ENCODE measurements around the gene STAT3.
"Not testable (repeated sequence)": the region's sequence is repeated elsewhere in the genome, so short reads cannot be mapped to it uniquely, and the experiment has no call there.

STAT3 gene

GRCh38 chr17:42388381-42389134 is at the start of gene STAT3:
TSS of gene STAT3 (minus strand) at chr17:42388442. CDS start at chr17:42348516, 39,926 bp downstream.
- peak; percentile 100 for DNase-seq (ENCODE audit: low read depth)

DNA sequence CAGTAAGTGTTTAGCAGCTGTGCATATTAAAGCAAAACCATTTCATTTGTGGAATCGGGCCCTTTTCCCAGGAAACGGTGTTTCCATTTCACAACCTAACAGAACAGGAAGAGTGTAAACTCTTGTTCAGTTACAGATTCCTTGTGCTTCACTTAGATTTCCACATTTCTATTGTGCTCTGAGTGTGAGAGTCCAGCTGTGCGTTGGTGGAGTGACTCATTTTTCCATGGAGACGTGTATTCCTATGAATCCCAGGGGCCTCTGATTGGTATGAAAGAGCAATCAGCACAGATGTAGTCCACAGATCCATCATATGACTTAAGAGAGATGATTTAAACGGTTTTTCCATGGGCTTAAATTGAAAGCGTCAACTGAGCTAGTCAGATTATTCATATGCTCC is 48.1 kb upstream of the STAT3 start:
- DNase-seq (ENCODE audit: low read depth), result no peak

DNA sequence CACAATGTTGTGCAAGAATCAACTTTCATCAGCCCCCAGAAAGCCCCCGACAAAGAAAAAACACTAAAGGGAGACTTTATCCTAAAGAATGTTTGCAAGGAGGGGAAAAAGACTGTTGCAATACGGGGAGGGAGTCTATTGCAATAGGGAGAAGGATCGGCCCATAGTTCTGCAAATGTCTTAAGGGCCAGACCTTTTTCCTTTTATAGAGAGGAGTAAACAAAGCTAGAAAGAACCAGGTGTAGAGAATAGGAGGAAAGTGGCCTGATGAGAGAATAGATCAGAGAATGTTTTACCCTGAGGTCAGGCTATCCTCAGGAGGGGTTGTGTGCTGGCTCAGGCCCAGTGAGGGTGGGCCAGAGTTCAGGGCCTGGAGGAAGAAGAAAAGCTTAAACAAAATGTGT is 43.5 kb upstream of the STAT3 start:
- DNase-seq (ENCODE audit: low read depth), result no peak

GRCh38 chr17:42429726-42430447 is 41.6 kb upstream of the STAT3 start:
- DNase-seq (ENCODE audit: low read depth), result no peak

- DNase-seq (ENCODE audit: low read depth), result peak; percentile 25
Observed at GRCh38 chr17:42428141-42428944, 40.1 kb upstream of the STAT3 start.

DNA sequence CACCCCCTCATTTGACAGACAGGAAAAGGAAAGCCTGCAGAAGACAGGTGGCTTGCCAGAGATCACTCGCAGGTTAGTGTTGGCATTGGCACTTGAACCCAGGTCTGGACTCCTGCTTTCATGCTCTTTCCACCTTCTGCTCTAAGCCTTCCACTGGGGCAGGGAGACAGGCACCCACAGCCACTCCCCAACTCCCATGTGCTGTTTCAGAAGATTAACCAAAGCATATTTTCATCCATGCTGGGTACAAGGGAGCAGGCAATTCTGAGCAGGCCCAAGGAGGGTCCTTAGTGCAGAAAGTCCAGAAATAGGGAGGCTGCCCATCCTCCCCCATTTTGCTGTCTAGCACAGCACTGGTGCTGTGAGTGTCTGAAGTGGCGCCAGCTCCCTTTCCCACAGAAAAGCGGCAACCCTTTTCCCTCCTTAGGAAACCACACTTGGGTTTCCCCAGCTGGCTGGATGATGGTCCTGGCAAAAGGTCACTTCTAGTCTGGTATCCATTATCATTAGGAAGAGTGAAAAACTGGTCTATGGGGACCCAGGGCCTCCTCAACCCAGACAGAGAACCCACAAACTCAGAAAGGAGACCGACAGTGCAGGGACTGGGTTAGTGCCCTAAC is 36.9 kb upstream of the STAT3 start:
- no peak for DNase-seq (ENCODE audit: low read depth)

- DNase-seq (ENCODE audit: low read depth), result no peak
Observed at GRCh38 chr17:42423766-42424165, 35.5 kb upstream of the STAT3 start.

GRCh38 chr17:42422958-42423712 is 34.9 kb upstream of the STAT3 start, which contains the start of gene CAVIN1:
TSS of gene CAVIN1 (minus strand) at chr17:42423256. CDS start at chr17:42423097, 159 bp downstream.
- DNase-seq (ENCODE audit: low read depth), result no peak

DNA sequence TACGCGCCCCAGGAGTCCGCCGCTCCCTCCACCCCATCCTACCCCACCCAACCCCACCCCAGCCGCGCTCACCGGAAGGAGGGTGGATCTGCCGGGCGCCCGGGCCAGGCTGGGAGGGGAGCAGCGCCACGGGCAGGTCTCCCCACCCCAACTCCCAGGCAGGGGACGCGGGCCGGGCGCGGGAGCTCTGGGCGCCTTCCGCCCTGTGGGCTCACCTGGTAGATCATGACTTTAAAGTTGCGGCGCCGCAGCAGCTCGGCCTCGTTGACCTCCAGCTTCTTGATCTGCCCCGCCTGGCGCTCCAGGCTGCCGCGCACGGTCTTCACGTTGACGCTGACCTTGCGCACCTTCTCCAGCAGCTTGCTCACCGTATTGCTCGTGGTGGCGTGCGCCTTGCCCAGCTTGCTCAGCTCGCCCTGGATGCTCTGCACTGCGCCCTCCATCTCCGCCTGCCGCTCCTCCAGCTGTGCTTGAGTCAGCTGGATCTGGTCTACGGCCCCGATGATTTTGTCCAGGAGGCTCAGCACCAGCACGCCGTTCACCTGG is 34.2 kb upstream of the STAT3 start:
- no peak for DNase-seq (ENCODE audit: low read depth)

GRCh38 chr17:42421507-42422338 is 33.5 kb upstream of the STAT3 start:
- DNase-seq (ENCODE audit: low read depth), result no peak

DNA sequence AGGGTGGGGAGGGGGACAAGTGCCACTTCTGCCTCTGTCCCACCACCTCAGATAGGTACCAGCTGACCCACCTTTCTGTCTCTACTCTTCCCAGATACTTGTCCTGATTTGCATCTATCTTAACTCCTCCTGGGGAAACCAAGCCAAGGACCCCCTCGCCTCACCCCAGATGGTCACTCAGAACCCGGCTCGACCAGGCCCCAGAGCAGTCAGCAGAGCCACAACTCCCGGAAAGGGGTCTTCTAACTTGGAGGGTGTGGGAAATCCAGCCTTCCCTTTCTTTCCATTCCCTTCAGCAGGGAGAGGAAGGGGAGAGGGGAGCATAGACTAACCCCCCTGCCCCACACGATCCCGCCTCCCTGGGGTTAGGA is 32.9 kb upstream of the STAT3 start:
- no peak for DNase-seq (ENCODE audit: low read depth)

GRCh38 chr17:42417981-42418380 is 29.7 kb upstream of the STAT3 start:
- DNase-seq (ENCODE audit: low read depth), result not testable (repeated sequence)

GRCh38 chr17:42414704-42415409 is 26.6 kb upstream of the STAT3 start:
- peak; percentile 38 for DNase-seq (ENCODE audit: low read depth)

DNA sequence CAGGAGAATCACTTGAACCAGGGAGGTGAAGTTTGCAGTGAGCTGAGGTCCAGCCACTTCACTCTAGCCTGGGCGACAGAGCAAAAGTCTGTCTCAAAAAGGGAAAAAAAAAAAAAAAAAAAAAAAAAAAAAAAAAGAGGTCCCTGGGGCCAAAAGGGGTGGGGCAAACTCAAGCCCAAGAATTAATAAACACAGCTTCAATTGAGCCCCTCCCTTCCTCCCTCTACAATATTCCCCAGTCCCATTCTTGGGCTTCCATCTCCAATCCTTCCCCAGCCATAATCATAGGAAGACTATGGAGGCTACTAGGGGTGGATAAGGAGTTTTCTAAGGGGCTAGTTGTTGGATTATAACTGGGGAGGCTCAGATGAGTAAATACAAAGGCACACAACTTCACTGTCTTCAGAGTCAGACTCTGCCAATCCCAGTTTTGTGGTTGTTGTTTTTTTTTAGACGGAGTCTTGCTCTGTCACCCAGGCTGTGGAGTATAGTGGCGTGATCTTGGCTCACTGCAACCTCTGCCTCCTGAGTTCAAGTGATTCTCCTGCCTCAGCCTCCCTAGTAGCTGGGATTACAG is 25.3 kb upstream of the STAT3 start:
- DNase-seq (ENCODE audit: low read depth), result no peak

DNA sequence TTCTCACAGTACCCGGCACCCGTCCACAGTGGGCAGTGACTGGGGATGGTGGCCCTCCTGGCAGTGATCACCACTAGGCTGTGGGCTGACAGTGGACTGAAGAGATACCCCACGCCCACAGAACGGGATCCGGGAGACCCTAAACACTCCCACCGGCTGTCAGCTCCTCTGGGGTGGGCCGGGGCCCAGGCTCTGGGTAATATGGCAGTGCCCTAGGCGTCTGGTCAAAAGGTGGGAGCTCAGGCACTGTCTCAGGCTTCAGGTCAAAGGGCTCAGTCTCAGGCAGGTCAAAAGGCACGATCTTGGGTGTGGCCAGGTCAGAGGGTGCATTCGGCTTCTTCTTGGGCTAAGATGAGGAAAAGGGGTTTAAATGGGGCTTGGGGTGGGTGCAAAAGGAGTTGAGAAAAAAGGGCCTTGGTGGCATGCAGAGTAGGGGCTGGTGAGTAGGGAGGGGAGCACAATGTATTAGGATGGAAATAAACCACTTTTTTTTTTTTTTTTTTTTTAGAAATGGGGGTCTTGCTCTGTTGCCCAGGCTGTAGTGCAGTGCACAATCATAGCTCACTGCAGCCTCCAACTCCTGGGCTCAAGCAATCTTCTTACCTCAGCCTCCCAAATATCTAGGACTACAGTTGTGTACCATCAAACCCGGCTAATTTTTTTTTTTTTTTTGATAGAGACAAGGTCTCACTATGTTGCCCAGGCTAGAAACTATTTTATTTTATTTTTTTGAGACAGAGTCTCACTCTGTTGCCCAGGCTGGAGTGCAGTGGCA is 23.9 kb upstream of the STAT3 start:
- DNase-seq (ENCODE audit: low read depth), result no peak

DNA sequence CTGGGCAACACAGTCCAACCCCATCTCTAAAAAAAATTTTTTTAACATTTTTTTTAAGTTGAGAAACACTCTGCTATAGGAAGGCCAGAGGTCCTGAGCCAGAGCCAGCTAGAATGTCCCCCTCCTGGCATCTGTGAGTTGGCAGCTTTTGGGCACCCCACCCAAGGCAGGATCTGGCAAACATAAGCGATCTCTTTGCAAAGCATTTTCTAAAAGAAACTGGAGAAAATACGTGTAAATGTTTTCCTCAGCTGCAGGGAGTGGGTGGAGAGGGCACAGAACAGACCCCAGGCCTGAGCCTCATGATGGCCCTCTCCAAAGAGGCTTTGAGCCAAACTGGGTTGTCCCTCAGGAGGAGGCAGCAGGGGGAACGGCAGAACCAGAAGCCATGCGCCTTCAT is 23.1 kb upstream of the STAT3 start:
- no peak for DNase-seq (ENCODE audit: low read depth)

GRCh38 chr17:42410319-42410685 is 22.1 kb upstream of the STAT3 start:
- DNase-seq (ENCODE audit: low read depth), result no peak

- DNase-seq (ENCODE audit: low read depth), result no peak
Observed at GRCh38 chr17:42409523-42410318, 21.5 kb upstream of the STAT3 start.

All from activated T-cell treated with anti-CD3 and anti-CD28 coated beads for 1 hour (primary cell).